ENCODE data around the gene SLC35B2. TPM values are rescaled to one million over a fixed set of nuclear protein-coding genes. Genes with fewer than 3 reads are reported as not detected.

The SLC35B2 gene
- total RNA-seq, 1 experiment from 2014 or later, result 30.0 TPM

DNA sequence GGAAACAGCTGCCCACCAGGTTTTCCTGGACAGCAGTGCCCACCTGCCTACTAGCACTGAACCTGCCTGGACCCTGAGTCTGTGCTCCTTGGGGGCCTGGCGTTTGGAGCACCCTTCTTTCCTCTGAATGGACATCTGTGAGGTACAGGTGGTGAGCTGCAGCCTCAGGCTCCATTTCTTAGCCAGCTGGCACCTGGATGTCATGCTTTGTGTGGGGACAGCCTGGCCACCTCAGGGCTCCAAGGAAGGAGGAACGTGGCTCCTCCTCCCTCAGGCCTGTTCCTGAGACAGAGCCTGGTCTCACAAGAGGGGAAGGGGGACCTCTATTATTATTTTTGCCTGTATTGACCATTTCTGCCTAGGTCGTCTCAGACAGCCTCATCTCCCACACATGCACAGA lies 21.0 kb upstream of the SLC35B2 start:
- no peaks in the 10 kb centered on the region for H3K9me3 ChIP-seq (ENCODE audit: low read length)
- no peak overlapping the region for H3K4me2 ChIP-seq (ENCODE audit: low read depth, low read length, poor library complexity, severe bottlenecking)
- no peak overlapping the region for H3K4me3 ChIP-seq (ENCODE audit: low read length)
- no peaks in the 10 kb centered on the region for H4K20me1 ChIP-seq (ENCODE audit: insufficient read depth, low read depth, low read length)
- no peak overlapping the region for H3K9ac ChIP-seq (ENCODE audit: low read length)
- DNase-seq, result no peak
- H3K27ac ChIP-seq (ENCODE audit: low read length), result no peak overlapping the region
- no peak overlapping the region for H2AFZ ChIP-seq (ENCODE audit: low read length)
- no peaks in the 10 kb centered on the region for H3K9me2 ChIP-seq (replicated peaks; ENCODE audit: insufficient read depth, low read length)
- H3K36me3 ChIP-seq (ENCODE audit: insufficient read depth, low read length), result no peaks in the 10 kb centered on the region
- no peaks in the 10 kb centered on the region for H3K27me3 ChIP-seq (ENCODE audit: low read length)
- H3K4me1 ChIP-seq (ENCODE audit: low read length), result no peaks in the 10 kb centered on the region
- no peaks in the 10 kb centered on the region for H3K79me2 ChIP-seq (ENCODE audit: low read length)

DNA sequence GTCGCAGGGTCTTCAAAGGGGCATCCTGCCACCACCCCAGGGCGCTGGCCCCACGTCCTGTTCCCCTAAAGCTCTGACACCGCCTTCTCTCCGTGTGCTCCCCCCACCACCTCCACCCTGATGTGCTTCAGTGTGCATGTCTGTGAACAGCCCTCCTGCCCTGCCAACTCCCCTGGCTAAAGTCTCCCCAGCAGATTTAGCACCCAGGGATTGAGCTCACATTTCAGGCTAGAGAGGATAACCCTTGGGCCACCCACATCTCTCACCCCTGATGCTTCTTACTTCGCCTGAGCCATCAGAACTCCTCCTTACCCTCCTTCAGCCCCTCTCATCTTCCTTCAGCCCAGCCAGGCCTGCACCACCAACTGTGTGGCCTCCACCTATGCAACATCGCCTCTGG lies 20.4 kb upstream of the SLC35B2 start:
- Histone ChIP-seq H3K36me3 (ENCODE audit: insufficient read depth, low read length) (no peaks in the 10 kb centered on the region), H3K4me1 (ENCODE audit: low read length) (no peaks in the 10 kb centered on the region), H3K27me3 (ENCODE audit: low read length) (no peaks in the 10 kb centered on the region), H3K9me2 (replicated peaks; ENCODE audit: insufficient read depth, low read length) (no peaks in the 10 kb centered on the region), H3K4me3 (ENCODE audit: low read length) (no peak overlapping the region), H3K27ac (ENCODE audit: low read length) (no peak overlapping the region), H3K9ac (ENCODE audit: low read length) (no peak overlapping the region), H4K20me1 (ENCODE audit: insufficient read depth, low read depth, low read length) (no peaks in the 10 kb centered on the region), H2AFZ (ENCODE audit: low read length) (no peak overlapping the region), H3K9me3 (ENCODE audit: low read length) (no peaks in the 10 kb centered on the region), H3K79me2 (ENCODE audit: low read length) (no peaks in the 10 kb centered on the region), H3K4me2 (ENCODE audit: low read depth, low read length, poor library complexity, severe bottlenecking) (no peak overlapping the region)
- DNase-seq, result no peak

DNA sequence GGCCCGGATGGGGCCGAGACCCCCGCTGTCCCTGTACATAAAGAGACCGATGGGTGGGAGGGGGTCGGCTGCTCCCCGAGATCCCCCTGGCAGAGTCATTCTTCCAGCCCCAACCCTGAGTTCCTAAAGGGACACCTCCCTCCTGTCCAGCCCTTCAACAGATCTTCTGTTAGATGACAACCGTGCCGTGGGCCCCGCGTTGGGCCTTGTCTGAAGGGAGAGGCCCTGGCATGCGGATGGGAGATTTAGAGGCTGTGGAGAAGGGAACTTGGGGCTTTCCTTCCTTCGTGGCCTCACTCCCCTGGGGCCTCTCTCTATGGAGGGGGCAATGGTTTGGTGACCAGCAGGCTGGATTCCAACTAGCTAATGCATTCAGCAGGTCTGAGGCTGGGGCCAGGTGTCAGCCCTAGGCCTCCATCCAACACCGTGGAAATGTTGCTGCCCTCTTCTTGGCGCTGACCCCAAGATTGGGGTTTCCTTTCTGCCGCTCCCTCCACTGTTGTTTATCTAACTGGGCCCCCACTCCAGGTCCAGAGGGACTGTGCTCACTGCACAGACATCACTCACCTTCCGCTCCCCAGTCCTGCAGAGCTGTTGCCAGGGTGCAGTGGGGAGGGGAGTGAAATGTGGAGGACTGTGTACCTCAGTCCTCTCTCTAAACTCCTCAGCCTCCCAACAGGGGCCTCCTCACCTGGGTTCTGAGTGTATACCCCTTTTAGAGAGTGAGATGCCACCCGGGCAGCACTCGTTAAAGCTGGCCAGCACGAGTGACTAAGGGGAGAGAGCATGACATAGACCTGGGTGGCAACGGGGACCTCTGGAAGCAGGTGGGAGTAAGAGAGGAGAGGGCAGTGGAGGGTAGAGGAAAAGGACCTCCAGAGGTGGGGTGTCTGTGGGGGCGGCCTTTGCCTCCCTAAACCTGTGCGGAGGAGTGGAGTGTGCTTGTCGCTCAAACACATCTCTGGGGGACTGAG lies 19.6 kb upstream of the SLC35B2 start:
- no peak for DNase-seq
- Histone ChIP-seq H3K4me2 (ENCODE audit: low read depth, low read length, poor library complexity, severe bottlenecking) (no peak overlapping the region), H3K9ac (ENCODE audit: low read length) (no peak overlapping the region), H3K79me2 (ENCODE audit: low read length) (no peaks in the 10 kb centered on the region), H4K20me1 (ENCODE audit: insufficient read depth, low read depth, low read length) (no peaks in the 10 kb centered on the region), H3K9me3 (ENCODE audit: low read length) (no peaks in the 10 kb centered on the region), H3K4me1 (ENCODE audit: low read length) (no peaks in the 10 kb centered on the region), H3K36me3 (ENCODE audit: insufficient read depth, low read length) (no peaks in the 10 kb centered on the region), H3K4me3 (ENCODE audit: low read length) (no peak overlapping the region), H3K27me3 (ENCODE audit: low read length) (no peaks in the 10 kb centered on the region), H2AFZ (ENCODE audit: low read length) (no peak overlapping the region), H3K27ac (ENCODE audit: low read length) (no peak overlapping the region), H3K9me2 (replicated peaks; ENCODE audit: insufficient read depth, low read length) (no peaks in the 10 kb centered on the region)

DNA sequence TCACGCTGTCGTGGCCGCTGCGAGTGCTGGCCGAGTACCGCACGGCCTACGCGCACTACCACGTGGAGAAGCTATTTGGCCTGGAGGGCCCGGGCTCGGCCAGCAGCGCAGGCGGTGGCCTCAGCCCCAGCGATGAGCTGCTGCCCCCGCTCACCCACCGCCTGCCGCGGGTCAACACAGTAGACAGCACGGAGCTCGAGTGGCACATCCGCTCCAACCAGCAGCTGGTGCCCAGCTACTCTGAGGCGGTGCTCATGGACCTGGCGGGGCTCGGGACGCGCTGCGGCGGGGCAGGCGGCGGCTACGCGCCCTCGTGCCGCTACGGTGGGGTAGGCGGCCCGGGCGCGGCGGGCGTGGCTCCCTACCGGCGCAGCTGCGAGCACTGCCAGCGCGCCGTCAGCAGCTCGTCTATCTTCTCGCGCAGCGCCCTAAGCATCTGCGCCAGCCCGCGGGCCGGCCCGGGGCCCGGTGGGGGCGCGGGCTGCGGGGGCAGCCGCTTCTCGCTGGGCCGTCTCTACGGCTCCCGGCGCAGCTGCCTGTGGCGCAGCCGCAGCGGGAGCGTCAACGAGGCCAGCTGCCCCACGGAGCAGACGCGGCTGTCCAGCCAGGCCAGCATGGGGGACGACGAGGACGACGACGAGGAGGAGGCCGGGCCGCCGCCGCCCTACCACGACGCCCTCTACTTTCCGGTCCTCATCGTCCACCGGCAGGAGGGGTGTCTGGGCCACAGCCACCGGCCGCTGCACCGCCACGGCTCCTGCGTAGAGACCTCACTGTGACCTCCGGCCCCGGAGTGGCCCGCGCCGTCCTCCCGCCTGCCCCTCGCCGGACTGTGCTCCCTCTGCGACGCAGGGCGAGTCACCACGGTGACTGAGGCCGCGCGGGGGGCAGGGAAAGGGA lies 18.7 kb upstream of the SLC35B2 start:
- Histone ChIP-seq H3K9ac (ENCODE audit: low read length) (no peak overlapping the region), H3K27ac (ENCODE audit: low read length) (no peak overlapping the region), H3K36me3 (ENCODE audit: insufficient read depth, low read length) (no peaks in the 10 kb centered on the region), H3K79me2 (ENCODE audit: low read length) (no peaks in the 10 kb centered on the region), H4K20me1 (ENCODE audit: insufficient read depth, low read depth, low read length) (no peaks in the 10 kb centered on the region), H3K4me3 (ENCODE audit: low read length) (no peak overlapping the region), H3K9me2 (replicated peaks; ENCODE audit: insufficient read depth, low read length) (no peaks in the 10 kb centered on the region), H3K9me3 (ENCODE audit: low read length) (no peaks in the 10 kb centered on the region), H2AFZ (ENCODE audit: low read length) (no peak overlapping the region), H3K27me3 (ENCODE audit: low read length) (no peaks in the 10 kb centered on the region), H3K4me1 (ENCODE audit: low read length) (0 out of 2 replicates have a peak, but pooled peaks cover 2% of the 10 kb centered on the region), H3K4me2 (ENCODE audit: low read depth, low read length, poor library complexity, severe bottlenecking) (no peak overlapping the region)
- DNase-seq, result no peak

DNA sequence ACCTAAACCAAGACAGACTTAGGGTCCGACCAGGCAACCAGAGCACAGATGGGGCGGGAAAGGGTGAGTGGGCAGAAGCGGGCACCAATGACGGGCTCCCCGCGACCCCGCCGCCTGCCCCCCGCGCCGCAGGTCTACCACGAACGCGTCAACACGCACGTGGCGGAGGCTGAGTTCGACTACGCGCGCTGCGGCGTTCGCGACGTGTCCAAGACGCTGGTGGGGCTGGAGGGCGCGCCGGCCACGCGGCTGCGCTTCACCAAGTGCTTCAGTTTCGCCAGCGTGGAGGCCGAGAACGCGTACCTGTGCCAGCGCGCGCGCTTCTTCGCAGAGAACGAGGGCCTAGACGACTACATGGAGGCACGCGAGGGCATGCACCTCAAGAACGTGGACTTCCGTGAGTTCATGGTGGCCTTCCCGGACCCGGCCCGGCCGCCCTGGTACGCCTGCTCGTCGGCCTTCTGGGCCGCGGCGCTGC lies 18.0 kb upstream of the SLC35B2 start:
- no peaks in the 10 kb centered on the region for H3K27me3 ChIP-seq (ENCODE audit: low read length)

DNA sequence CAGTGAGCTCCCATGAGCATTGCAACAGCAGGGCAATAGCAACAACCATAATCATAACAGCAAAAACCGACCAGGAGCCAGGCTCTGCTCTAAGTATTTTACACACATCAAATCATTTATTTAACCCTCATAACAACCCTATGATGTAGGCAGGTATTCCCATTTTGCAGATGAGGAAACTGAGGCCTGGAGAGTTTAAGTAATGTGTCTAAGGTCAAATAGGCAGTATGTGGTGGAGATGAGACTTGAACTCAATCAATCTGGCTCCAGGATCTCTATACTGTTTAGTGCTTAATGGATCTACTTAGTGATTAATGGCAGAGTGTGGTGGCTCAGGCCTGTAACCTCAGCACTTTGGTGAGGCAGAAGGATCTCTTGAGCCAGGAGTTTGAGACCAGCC lies 16.3 kb upstream of the SLC35B2 start:
- Histone ChIP-seq H3K9ac (ENCODE audit: low read length) (no peak overlapping the region), H3K9me3 (ENCODE audit: low read length) (no peaks in the 10 kb centered on the region), H3K4me3 (ENCODE audit: low read length) (no peak overlapping the region), H3K4me1 (ENCODE audit: low read length) (0 out of 2 replicates have a peak, but pooled peaks cover 3% of the 10 kb centered on the region), H3K4me2 (ENCODE audit: low read depth, low read length, poor library complexity, severe bottlenecking) (no peak overlapping the region), H4K20me1 (ENCODE audit: insufficient read depth, low read depth, low read length) (0 out of 2 replicates have a peak, but pooled peaks cover 3% of the 10 kb centered on the region), H3K27me3 (ENCODE audit: low read length) (no peaks in the 10 kb centered on the region), H3K36me3 (ENCODE audit: insufficient read depth, low read length) (no peaks in the 10 kb centered on the region), H3K27ac (ENCODE audit: low read length) (no peak overlapping the region), H3K79me2 (ENCODE audit: low read length) (no peaks in the 10 kb centered on the region), H2AFZ (ENCODE audit: low read length) (no peak overlapping the region), H3K9me2 (replicated peaks; ENCODE audit: insufficient read depth, low read length) (no peaks in the 10 kb centered on the region)
- DNase-seq, result no peak

More for the DNA sequence above, 18.0 kb upstream of the SLC35B2 start:
- no peak overlapping the region for H2AFZ ChIP-seq (ENCODE audit: low read length)
- H3K79me2 ChIP-seq (ENCODE audit: low read length), result no peaks in the 10 kb centered on the region
- no peaks in the 10 kb centered on the region for H3K36me3 ChIP-seq (ENCODE audit: insufficient read depth, low read length)
- no peaks in the 10 kb centered on the region for H4K20me1 ChIP-seq (ENCODE audit: insufficient read depth, low read depth, low read length)
- no peak overlapping the region for H3K4me3 ChIP-seq (ENCODE audit: low read length)
- H3K27ac ChIP-seq (ENCODE audit: low read length), result no peak overlapping the region
- 0 out of 2 replicates have a peak, but pooled peaks cover 3% of the 10 kb centered on the region for H3K4me1 ChIP-seq (ENCODE audit: low read length)
- H3K9me2 ChIP-seq (replicated peaks; ENCODE audit: insufficient read depth, low read length), result no peaks in the 10 kb centered on the region
- no peaks in the 10 kb centered on the region for H3K9me3 ChIP-seq (ENCODE audit: low read length)
- DNase-seq, result no peak
- no peak overlapping the region for H3K4me2 ChIP-seq (ENCODE audit: low read depth, low read length, poor library complexity, severe bottlenecking)
- no peak overlapping the region for H3K9ac ChIP-seq (ENCODE audit: low read length)

DNA sequence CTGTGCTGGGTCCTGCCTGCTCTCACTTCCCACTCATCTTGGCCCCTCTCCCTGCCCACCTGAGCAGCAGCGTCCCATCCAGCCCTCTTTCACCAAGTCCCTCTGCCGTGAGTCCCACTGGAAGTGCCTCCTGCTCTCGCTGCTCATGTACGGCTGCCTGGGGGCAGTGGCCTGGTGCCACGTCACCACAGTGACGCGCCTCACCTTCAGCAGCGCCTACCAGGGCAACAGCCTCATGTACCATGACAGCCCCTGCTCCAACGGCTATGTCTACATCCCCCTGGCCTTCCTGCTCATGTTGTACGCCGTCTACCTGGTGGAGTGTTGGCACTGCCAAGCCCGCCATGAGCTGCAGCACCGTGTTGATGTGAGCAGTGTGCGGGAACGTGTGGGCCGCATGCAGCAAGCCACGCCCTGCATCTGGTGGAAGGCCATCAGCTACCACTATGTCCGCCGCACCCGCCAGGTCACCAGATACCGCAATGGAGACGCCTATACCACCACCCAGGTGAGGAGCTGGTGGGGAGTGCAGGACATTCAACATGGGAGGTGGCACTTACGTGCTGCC lies 15.8 kb upstream of the SLC35B2 start:
- H3K9me2 ChIP-seq (replicated peaks; ENCODE audit: insufficient read depth, low read length), result no peaks in the 10 kb centered on the region
- H3K79me2 ChIP-seq (ENCODE audit: low read length), result no peaks in the 10 kb centered on the region
- H3K36me3 ChIP-seq (ENCODE audit: insufficient read depth, low read length), result no peaks in the 10 kb centered on the region
- H3K27me3 ChIP-seq (ENCODE audit: low read length), result no peaks in the 10 kb centered on the region
- no peak overlapping the region for H3K4me3 ChIP-seq (ENCODE audit: low read length)
- 0 out of 2 replicates have a peak, but pooled peaks cover 3% of the 10 kb centered on the region for H3K4me1 ChIP-seq (ENCODE audit: low read length)
- H3K4me2 ChIP-seq (ENCODE audit: low read depth, low read length, poor library complexity, severe bottlenecking), result no peak overlapping the region
- H3K9me3 ChIP-seq (ENCODE audit: low read length), result no peaks in the 10 kb centered on the region
- DNase-seq, result no peak
- no peak overlapping the region for H3K9ac ChIP-seq (ENCODE audit: low read length)
- H2AFZ ChIP-seq (ENCODE audit: low read length), result no peak overlapping the region
- H4K20me1 ChIP-seq (ENCODE audit: insufficient read depth, low read depth, low read length), result 0 out of 2 replicates have a peak, but pooled peaks cover 3% of the 10 kb centered on the region
- no peak overlapping the region for H3K27ac ChIP-seq (ENCODE audit: low read length)

Measured in Karpas-422 (cell line).